ENCODE data around the gene FNDC1. TPM values are rescaled to one million over a fixed set of nuclear protein-coding genes. Genes with fewer than 3 reads are reported as not detected.

FNDC1 gene
- total and polyA plus RNA-seq, 10 of the 15 experiments (the other 5 are each of a cell fraction or from before 2014, with no cell fraction given) = not detected

DNA sequence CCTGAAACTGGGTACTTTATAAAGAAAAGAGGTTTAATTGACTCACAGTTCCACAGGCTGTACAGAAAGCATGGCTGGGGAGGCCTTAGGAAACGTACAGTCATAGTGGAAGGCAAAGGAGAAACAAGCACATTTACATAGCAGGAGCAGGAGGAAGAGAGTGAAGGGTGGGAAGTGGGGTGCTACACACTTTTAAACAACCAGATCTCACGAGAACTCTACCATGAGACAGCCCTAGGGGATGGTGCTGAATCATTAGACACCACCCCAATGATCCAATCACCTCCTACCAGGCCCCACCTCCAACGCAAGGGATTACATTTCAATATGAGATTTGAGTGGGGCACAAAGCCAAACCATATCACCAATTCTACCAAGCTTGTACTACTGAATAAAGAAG lies 7.4 kb upstream of the FNDC1 start:
- ChIA-PET SMC1A (ENCODE audit: uncharacterized antibody, unreplicated experiment) (no interaction called here), CTCF (interaction anchor here (1.2 to 1.5 kb wide), 2 partner anchors 14 to 27 kb away, joined by 3 read pairs; no protein-coding TSS in a partner anchor), RAD21 (ENCODE audit: unreplicated experiment) (no interaction called here), POLR2A (no interaction called here)
- intact Hi-C loops (cut with micrococcal nuclease; ENCODE audit: unreplicated experiment) = no loop called here
- no peak for FAIRE-seq
- no peak overlapping the region for H3K4me3 ChIP-seq
- H3K4me1 ChIP-seq (ENCODE audit: control insufficient read depth, insufficient read depth, low read length) = no peaks in the 10 kb centered on the region
- TF ChIP-seq NR2C1 (IDR thresholded peaks at IDR 0.05) (no peak), MXI1 (IDR thresholded peaks at IDR 0.05; ENCODE audit: low read depth, low read length) (no peak), STAT3 (IDR thresholded peaks at IDR 0.05; ENCODE audit: low read depth, low read length) (no peak), MTA3 (IDR thresholded peaks at IDR 0.05; ENCODE audit: borderline replicate concordance, low read length) (no peak)
- no TSS peak for BruUV-seq (replicated peaks)
- ATAC-seq = no peak
- H3K9me3 ChIP-seq (replicated peaks; ENCODE audit: control insufficient read depth, insufficient read depth, low read length) = no peaks in the 10 kb centered on the region
- H3K27ac ChIP-seq (ENCODE audit: control insufficient read depth, insufficient read depth) = no peak overlapping the region
- no peaks in the 10 kb centered on the region for H3K79me2 ChIP-seq (ENCODE audit: control insufficient read depth, insufficient read depth, low read length)
- H3K9ac ChIP-seq (ENCODE audit: control insufficient read depth, insufficient read depth, low read length) = no peak overlapping the region
- in situ Hi-C loops (cut with MboI) = no loop called here
- H4K20me1 ChIP-seq (ENCODE audit: control insufficient read depth, insufficient read depth) = no peaks in the 10 kb centered on the region
- H3K36me3 ChIP-seq (ENCODE audit: control insufficient read depth in 2 of 2, insufficient read depth in 2 of 2, low read length in 1 of 2) = no peaks in the 10 kb centered on the region
- H3K4me2 ChIP-seq (ENCODE audit: control insufficient read depth, insufficient read depth) = no peak overlapping the region
- H3K27me3 ChIP-seq (replicated peaks in 1 of 2; ENCODE audit: control insufficient read depth in 2 of 2, insufficient read depth in 2 of 2, low read length in 1 of 2) = peaks cover 2 to 5% of the 10 kb centered on the region in 2 experiments; a peak in 2 of 4 replicates
- H2AFZ ChIP-seq (ENCODE audit: control insufficient read depth, low read depth, low read length) = no peak overlapping the region
- no peak for DNase-seq (ENCODE audit: low read depth, low spot score)
- 2% methylated on average over 3 of the region's 3 CpGs for WGBS (ENCODE audit: insufficient coverage, insufficient replicate concordance, low lambda C conversion rate, missing lambda C conversion rate)

DNA sequence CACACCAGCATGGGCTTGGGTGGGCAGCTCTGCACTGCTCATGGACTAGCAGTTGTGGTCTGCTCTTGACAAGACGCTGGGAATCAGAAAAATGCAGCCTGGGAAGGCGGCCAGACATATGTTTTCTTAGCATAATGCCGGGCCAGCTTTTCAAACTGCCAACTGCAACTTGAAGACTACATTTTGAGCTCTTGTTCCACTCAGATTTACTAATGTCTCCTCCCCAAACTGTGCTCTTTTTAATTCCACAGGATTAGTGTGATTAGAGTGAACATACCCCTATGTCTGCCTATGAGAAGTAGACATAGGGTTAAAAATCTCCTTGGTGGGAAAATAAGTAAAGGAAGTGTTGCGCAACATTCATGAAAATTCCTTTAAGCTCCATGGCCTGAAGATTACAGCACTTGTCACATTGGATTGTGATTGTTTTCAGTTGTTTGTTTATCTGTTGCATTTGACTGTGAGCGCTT lies 5.3 kb upstream of the FNDC1 start:
- no peak for ATAC-seq
- RAD21 ChIA-PET (ENCODE audit: unreplicated experiment) = no interaction called here
- CTCF ChIA-PET = no interaction called here
- no TSS peak for BruUV-seq (replicated peaks)
- H3K36me3 ChIP-seq (ENCODE audit: control insufficient read depth in 2 of 2, insufficient read depth in 2 of 2, low read length in 1 of 2) = no peaks in the 10 kb centered on the region
- DNase-seq (ENCODE audit: low read depth, low spot score) = no peak
- H2AFZ ChIP-seq (ENCODE audit: control insufficient read depth, low read depth, low read length) = no peak overlapping the region
- H3K9ac ChIP-seq (ENCODE audit: control insufficient read depth, insufficient read depth, low read length) = no peak overlapping the region
- no peaks in the 10 kb centered on the region for H3K79me2 ChIP-seq (ENCODE audit: control insufficient read depth, insufficient read depth, low read length)
- TF ChIP-seq SUPT20H (IDR thresholded peaks at IDR 0.05; ENCODE audit: borderline replicate concordance, control insufficient read depth, low read depth, low read length) = no peak
- no peak for TF ChIP-seq E2F8 (IDR thresholded peaks at IDR 0.05; ENCODE audit: low read depth, partially characterized antibody)
- no peak for TF ChIP-seq TCF7 (IDR thresholded peaks at IDR 0.05; ENCODE audit: borderline replicate concordance)
- TF ChIP-seq, protein P1, sequence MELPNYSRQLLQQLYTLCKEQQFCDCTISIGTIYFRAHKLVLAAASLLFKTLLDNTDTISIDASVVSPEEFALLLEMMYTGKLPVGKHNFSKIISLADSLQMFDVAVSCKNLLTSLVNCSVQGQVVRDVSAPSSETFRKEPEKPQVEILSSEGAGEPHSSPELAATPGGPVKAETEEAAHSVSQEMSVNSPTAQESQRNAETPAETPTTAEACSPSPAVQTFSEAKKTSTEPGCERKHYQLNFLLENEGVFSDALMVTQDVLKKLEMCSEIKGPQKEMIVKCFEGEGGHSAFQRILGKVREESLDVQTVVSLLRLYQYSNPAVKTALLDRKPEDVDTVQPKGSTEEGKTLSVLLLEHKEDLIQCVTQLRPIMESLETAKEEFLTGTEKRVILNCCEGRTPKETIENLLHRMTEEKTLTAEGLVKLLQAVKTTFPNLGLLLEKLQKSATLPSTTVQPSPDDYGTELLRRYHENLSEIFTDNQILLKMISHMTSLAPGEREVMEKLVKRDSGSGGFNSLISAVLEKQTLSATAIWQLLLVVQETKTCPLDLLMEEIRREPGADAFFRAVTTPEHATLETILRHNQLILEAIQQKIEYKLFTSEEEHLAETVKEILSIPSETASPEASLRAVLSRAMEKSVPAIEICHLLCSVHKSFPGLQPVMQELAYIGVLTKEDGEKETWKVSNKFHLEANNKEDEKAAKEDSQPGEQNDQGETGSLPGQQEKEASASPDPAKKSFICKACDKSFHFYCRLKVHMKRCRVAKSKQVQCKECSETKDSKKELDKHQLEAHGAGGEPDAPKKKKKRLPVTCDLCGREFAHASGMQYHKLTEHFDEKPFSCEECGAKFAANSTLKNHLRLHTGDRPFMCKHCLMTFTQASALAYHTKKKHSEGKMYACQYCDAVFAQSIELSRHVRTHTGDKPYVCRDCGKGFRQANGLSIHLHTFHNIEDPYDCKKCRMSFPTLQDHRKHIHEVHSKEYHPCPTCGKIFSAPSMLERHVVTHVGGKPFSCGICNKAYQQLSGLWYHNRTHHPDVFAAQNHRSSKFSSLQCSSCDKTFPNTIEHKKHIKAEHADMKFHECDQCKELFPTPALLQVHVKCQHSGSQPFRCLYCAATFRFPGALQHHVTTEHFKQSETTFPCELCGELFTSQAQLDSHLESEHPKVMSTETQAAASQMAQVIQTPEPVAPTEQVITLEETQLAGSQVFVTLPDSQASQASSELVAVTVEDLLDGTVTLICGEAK (IDR thresholded peaks at IDR 0.05; ENCODE audit: borderline replicate concordance) = no peak
- no peak for TF ChIP-seq CHD4 (IDR thresholded peaks at IDR 0.05)
- peak in 1 of 2 experiments; percentile 34; a peak in 1 of 4 replicates for TF ChIP-seq CEBPB (IDR thresholded peaks at IDR 0.05; ENCODE audit: borderline replicate concordance in 1 of 2, low read depth in 2 of 2, low read length in 2 of 2)
- H3K4me3 ChIP-seq = no peak overlapping the region
- no peaks in the 10 kb centered on the region for H4K20me1 ChIP-seq (ENCODE audit: control insufficient read depth, insufficient read depth)
- intact Hi-C loops (cut with micrococcal nuclease; ENCODE audit: unreplicated experiment) = no loop called here
- no peak overlapping the region for H3K4me2 ChIP-seq (ENCODE audit: control insufficient read depth, insufficient read depth)
- in situ Hi-C loops (cut with MboI) = no loop called here
- H3K4me1 ChIP-seq (ENCODE audit: control insufficient read depth, insufficient read depth, low read length) = no peaks in the 10 kb centered on the region
- SMC1A ChIA-PET (ENCODE audit: uncharacterized antibody, unreplicated experiment) = interaction anchor here (1.2 kb wide), 1 partner anchor 10 kb away, joined by 3 read pairs; no protein-coding TSS in a partner anchor
- no peak overlapping the region for H3K27ac ChIP-seq (ENCODE audit: control insufficient read depth, insufficient read depth)
- H3K9me3 ChIP-seq (replicated peaks; ENCODE audit: control insufficient read depth, insufficient read depth, low read length) = no peaks in the 10 kb centered on the region
- WGBS (ENCODE audit: insufficient coverage, insufficient replicate concordance, low lambda C conversion rate, missing lambda C conversion rate) = 53% methylated on average over 5 of the region's 5 CpGs
- POLR2A ChIA-PET = no interaction called here
- no peak for FAIRE-seq
- peaks cover 12 to 14% of the 10 kb centered on the region in 2 experiments for H3K27me3 ChIP-seq (replicated peaks in 1 of 2; ENCODE audit: control insufficient read depth in 2 of 2, insufficient read depth in 2 of 2, low read length in 1 of 2)
